Measurements from ENCODE around the gene STIL. TPM values are rescaled to one million over a fixed set of nuclear protein-coding genes. Genes with fewer than 3 reads are reported as not detected.

STIL gene
- total RNA-seq, result 11.1 and 12.9 TPM in 2 replicates

DNA sequence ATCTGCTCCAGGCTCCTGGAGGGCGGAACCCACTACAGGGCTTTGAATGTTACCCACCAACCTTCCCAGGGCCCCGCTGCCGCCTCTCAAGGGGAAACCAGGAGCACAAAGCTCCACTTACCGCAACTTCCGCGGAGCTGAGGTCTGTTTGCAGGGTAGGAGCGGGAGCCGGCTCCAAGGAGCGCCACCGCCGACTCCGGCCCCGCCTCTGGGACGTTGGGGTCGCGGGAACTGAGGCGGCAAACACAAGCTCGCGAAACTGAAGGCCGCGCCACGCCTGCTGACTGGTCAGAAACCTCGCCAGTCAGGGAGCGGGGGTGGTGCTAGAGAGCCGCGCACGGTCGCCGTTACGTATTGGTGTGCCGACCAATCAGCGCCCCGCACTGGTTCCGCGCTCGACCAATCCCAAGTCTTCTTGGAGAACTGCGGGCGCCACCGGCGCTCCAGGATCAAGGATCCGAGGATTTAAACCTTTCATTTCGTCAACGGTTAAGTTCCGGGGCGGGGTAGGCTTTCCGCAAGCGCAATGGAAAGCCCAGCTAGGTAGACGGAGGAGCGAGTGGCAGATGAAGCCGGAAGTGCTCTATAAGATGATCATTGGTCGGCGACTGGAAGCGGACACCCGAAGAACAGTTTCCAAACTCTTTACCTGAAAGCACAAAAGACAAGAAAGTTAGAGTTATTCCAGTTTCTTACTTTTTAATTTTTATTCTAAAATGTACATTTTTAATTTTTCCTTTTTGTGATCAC, at the start of gene STIL:
STIL (minus strand) TSS at position 233 of the 750 bp plus-strand sequence. CDS start 3,828 bp downstream, outside the sequence.

DNA sequence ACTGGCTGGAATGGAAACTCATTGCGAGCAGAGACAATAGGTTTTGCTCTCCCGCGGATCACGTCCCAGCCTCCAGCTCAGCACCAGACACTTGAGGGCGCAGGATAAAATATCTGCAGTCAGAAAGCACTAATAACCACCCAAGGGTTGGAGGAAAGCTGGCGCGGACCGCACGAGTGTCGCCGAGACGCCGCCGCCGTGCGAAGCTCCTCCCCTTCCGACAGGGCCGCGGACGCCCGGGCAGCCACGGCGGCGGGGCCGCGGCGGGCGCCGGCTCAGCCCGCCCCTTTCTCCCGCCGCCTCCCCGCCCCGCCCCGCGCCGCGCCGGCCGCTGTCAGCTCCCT, 19.6 kb upstream of the STIL start, which contains the start of gene CMPK1:
CMPK1 (plus strand) TSS at position 213 of the 344 bp plus-strand sequence. CDS start 156 bp downstream, outside the sequence.

DNA sequence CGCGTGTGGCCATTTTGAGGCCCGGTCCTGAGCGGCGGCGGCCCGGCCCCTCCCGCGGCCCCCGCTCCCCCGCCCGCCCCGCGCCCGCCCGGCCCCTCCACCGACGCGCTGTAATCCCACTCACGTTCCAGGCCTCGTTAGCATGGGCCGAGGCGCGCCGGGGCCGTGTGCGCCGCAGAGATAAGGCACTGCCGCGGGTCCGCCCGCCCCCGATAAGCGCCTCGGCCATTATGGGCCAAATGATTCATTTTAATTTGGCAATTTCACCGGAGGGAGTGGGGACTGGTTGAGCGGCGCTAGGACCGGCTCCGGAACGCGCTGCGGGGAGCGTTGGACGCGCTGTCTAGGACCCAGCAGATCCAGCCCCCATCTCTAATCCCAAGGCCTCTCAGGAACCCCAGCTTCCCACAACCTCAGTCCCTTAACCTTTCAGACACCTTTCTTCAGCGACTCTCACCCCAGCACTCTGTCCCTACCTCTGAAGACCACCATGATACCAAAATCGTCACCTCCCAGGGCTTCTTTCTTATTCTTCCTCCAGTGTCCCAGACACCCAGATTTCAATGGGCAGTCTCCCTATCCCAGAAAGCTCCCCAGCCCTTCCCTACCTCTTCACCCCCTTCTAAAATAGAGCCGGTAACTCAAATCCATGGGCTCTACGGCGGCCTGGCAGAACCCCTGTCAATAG, 81.6 kb downstream of the STIL start, which contains the start of gene TAL1:
TAL1 (minus strand) TSS at position 39 of the 688 bp plus-strand sequence. CDS start 6,337 bp downstream, outside the sequence.

Other genes starting within 250 kb of the STIL start
- under 0.01 TPM in 1 of 2 replicates, not detected in the other for gene CYP4Z1, start 246.9 kb downstream of the STIL start, total RNA-seq
- not detected in 2 replicates for gene CYP4A22, start 176.7 kb downstream of the STIL start, total RNA-seq
- 0.26 TPM in 1 of 2 replicates, not detected in the other for gene PDZK1IP1, start 124.1 kb downstream of the STIL start, total RNA-seq
- gene TAL1, start 81.9 kb downstream of the STIL start, total RNA-seq, result 0.22 TPM in 1 of 2 replicates, not detected in the other
- 162 and 183 TPM in 2 replicates for gene CMPK1, start 19.6 kb upstream of the STIL start, total RNA-seq
- gene FOXE3, start 102.1 kb upstream of the STIL start, total RNA-seq, result not detected in 2 replicates
- 3.5 and 4.4 TPM in 2 replicates for gene FOXD2, start 123.9 kb upstream of the STIL start, total RNA-seq

Data from articular chondrocyte of knee joint (primary cell).